G401 (cell line): ENCODE measurements around the gene C11orf91. TPM values are rescaled to one million over a fixed set of nuclear protein-coding genes. Genes with fewer than 3 reads are reported as not detected.

Experiments used
- DNase-seq: peaks from one replicate; pipeline ENCODE4 v3.0.0-alpha.2; 2015; ENCODE audit warnings: low spot score
- in situ Hi-C: cut with HindIII; loops from 2 replicates; pipeline ENCODE4 v1.10.0; 2016; ENCODE audit warnings: low sequenced_read_pairs, mixed read lengths
- total RNA-seq: library from RNA; depleted of rRNA; stranded (reverse); fragments of >200 nt; shearing (Covaris generic); gene quantifications from 2 replicates; pipeline ENCODE4 v1.2.3, GENCODE V29; 2014

C11orf91 gene
- total RNA-seq, 1 experiment from 2014 or later, result not detected

DNA sequence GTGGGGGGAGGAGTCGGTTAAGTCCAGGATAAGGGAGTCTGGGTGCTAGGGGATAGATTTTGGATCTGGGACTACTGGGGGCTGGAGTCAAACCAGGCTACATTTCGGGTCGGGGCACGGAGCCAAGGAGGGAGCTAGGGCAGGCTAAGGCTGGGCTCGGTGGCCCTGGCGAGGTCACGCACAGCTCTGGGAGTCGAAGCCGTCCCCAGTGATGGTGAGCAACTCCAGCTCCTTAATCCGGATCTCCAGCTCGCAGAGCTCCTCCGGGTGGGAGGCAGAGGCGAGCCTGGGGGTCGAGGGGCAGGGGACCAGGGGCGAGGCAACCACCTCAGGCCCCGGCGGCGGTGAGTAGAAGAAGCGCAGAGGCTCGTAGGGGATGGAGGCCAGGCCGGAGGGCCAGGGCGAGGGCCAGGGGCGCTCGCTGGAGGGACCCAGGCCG is 544 bp downstream of the C11orf91 start:
- in situ Hi-C loops, result no loop called here
- no peak for DNase-seq

DNA sequence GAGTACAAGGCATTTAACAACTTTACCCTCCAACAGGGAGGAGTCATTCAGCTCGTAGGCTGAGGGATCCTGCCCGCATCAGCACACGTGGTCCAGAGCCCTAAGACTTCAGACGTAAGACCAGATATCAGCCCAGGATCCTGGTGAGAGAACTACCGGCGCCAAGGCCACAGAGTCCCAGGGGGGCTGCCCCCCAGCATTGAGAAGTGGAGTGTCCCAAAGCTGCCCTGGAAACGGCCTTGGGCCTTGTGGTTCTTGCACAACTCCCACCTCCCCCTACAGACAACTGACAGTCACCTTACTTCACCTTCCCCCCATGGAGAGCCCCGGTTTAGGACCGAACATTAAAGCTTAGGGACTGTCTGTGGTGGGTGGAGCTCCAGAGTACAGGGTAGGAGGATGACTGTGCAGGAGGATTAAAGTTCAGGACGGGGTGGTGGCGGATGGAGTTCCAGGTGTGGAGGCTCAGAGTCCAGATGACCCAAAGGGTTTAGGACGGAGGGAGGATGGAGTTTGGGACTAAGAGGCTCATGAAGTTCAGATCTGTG is 1.0 kb downstream of the C11orf91 start:
- in situ Hi-C loops, result no loop called here
- no peak for DNase-seq

DNA sequence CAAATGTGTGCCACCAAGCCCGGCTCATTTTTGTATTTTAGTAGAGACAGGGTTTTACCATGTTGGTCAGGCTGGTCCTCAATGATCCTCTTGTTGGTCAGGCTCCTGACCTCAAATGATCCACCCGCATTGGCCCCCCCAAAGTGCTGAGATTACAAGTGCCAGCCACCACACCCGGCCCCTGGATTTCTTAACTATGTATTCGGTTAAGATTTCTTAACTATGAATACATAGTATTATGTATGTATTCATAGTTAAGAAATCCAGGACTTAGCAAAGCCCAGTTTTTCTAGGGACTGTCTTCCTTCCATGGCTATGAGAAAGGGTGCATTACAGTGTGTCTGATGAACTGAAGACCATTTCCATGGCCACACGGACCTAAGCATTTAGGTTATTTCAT is 1.7 kb downstream of the C11orf91 start:
- DNase-seq, result no peak
- in situ Hi-C loops, result no loop called here

DNA sequence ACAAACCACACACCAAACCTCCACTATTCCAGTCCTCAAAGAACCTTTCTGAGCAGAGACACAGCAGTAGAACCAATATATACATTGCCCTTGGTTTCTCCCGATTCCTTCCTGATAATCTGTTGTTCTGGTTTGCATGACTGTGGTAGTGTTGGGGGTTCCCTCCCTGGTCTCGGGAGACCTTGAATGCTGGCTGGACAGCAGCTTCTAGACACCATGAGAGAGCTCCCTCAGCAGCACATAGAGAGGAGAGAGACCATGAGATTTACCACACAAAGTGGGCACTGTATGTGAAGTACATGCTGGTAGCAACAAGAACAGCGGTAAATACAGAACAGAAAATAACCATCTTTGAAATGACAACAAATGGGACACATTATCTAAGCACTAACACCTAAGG is 2.6 kb downstream of the C11orf91 start:
- DNase-seq, result no peak

DNA sequence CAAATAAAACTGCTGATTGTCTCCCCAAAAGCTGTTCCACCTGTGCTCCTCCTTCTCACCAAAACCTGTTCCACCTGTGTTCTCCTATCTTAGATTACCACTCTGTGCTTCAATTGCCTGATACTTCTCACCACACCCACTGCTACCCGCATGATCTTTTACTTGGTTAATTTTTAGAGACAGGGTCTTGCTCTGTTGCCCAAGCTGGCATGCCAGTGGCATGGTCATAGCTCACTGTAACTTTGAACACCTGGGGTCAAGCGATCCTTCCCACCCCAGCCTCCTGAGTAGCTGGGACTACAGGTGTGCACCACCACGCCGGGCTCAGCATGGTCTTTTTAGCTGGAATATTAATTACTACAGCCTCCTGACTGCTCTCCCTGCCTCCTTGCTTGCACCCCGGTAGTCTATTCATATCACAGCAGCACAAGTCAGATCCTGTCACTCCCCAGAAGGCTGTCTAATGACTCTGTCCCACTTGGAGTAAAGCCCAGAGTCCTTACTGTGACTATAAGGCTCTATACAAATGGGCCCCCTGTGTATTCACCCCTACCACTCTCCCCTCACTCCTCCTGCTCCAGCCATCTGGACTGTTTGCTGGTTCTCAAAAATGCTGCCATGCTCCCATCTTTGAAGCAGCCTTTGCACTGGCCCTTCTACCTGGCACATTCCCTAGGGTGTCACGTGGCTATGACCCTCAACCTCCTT is 3.5 kb downstream of the C11orf91 start:
- in situ Hi-C loops, result no loop called here
- no peak for DNase-seq

More for the DNA sequence above, 2.6 kb downstream of the C11orf91 start:
- in situ Hi-C loops, result no loop called here

DNA sequence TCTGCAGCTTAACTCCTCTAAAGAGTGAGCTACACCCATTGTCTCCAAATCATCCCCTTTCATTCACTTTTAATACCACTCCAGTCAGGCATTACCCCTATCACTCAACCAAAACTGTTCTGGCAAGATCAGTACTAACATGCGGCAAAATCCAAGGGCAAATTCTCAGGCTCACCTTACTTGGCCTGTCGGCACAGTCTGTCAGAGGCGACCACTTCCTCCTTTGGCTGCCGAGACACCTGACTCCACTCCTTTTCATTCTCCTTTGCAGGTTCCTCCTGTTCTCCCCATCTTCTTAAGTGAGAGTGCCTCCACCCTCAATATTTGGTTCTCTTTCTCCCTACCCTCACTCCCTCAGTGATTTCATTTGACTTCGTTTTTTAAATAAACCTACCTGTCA is 4.2 kb downstream of the C11orf91 start:
- DNase-seq, result no peak
- in situ Hi-C loops, result no loop called here

DNA sequence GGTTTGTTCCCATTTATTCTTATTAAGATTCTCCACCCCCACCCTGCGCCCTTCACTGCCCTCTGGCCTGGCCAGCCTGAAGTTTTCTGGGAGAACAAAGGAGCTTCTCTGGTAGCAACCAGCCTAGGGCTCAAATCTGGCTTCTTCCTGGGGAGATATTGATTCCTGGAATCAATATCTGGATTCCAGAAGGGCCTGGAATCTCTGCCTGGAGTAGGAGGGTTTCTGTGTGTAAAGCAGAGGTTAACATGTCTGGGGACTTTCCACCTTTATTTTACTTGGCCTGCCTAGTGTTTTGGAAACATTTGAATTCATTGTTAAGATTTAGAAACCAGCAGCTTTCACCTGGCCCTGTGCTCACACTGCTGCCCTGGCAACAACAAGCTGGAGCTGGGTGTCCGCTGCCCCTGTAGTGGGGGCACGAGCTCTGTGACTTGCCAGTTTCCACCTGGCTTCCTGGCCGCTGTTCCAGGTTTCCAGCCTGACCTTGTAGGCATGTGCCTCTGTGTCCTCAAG is 5.5 kb downstream of the C11orf91 start:
- no peak for DNase-seq
- in situ Hi-C loops, result no loop called here

DNA sequence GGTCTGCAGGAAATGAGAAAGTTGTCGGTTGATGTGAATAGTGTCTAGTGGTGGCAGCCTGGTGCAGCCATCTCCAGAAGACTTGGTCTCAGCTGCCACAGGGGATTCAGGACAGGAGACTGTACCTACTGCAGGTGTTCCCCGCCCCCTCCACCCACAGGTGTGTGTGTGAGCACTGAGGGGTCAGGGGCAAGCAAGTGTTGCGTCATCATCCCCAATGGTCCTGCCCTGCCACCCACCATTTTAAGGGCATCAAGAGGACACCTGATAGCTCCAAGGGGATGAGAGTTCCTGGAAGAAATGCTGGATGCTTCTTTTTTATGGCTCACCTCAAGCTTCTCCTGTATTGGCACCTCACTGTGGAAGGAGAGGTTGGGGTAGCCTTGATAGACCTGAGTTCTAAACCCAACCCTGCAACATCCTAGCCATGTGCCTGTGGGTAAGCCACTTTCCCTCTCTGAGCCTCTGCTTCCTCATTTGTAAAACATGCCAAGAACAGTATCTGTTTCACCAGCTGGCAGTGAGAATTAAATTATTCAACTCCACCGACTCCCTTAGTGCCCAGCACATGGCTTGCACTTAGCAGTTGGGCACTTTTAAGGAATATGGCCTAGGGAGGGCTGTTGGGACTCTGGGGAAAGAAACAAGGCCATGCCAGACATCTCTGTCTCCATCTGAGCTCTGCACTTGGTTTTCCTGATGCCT is 6.1 kb downstream of the C11orf91 start:
- in situ Hi-C loops, result no loop called here
- no peak for DNase-seq

DNA sequence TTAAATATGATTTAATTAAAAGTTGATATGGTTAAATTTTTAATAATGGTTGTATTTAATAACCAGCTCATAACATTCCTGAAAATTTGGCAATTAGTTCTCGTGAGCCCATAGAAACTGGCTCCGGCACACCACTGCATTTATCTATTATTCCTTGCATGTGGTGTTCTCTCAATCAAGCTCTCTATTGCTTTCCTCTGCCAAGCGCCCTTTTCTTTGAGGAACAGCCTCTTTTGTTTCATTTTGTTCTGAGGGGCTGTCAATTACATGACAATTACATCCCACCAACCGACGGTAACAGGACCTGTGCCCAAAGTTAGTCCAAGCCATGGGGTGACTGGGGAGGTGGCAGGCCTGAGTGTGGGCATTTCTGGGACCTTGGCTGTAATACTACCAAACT is 8.1 kb downstream of the C11orf91 start:
- DNase-seq, result no peak
- in situ Hi-C loops, result no loop called here

DNA sequence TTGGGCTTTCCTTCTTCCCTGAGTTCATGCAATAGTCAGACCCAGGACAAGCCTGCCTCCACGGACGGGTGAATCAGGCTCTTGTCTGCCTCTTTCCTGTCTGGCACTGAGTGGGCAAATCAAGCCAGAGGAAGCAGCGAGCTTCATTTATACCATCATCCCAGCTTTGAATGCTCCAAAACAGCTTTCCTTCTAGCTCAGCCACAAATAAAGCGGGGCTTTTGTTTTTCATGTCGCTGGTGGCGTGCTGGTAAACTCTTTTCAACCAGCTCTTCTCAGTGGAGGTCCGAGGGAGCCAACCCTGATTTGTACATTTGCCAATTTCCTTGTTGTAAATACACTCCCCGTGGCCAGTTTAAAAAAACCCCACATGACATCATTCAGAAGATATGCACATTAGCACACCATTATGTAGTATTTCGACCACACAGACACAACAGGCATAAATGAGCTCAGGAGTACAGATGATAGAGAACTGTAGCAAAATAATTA is 8.6 kb downstream of the C11orf91 start:
- in situ Hi-C loops, result no loop called here
- DNase-seq, result peak; percentile 55

DNA sequence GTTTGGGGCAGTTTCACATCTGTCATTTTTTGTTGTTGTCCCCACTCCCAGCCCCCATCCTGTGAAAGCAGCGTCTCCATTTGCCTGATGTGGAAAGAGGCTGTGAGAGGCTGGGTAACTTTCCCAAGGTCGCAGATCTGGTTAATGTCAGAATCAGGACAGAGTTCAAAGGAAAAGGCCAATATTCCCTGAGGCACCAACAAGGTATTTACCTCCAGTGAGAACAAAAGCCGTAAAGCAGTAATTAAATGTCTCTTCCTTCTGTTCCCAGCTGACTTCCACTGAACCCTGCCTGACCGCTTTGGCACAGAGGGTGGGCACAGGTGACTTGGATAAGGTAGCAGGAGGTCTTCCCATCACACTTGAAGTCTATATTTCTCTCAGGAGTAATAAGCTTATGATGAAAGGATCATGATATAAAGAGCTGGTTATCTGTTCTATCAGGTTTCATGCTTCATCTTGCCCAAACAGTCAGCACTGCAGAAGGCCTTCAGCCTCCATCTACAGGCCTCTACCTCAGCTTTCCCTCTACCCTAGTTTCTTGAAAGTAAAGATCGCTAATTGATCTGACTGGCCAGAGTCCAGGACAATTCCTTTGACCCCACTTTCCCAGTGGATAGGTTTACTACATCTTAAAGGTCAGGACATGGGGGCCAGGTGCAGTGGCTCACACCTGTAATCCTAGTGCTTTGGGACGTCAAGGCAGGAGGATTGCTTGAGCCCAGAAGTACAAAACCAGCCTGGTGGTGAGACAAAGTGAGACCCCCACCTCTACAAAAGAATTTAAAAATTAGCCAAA is 9.4 kb downstream of the C11orf91 start:
- no peak for DNase-seq
- in situ Hi-C loops, result no loop called here

DNA sequence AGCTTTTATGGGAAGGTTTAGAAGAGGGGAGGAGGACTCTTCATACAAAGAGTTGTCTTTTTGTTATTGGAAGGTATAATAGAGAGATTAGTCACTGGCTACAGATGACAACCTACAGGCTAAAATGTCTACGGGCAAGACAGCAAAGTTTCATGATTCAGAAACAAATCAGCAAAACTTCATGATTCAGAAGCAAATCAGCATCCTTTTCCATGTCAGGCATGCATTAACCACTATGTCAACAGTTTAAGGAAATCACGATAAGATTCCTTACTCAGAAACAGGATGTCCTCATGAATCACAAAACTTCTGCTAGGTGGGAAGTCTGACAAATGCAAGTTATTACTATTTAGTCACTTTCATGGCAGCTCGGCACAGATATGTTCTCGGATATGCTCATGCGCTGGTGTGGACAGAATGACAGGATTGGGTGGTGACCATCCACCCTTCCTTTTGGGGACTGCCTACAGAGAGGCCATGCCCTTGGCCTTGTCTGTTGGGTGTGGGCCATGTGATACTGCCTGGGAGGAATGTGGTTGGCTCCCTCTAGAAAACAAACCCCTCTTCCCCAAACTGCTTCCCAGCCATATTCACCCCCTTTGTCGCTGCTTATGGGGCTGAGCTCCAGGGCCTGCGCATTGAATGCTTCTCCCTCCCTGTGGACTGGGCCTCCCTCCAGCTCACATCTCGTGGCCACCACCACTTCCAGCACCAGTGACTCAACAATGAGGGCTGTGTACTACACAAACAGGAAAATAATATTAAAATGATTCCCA is 10.1 kb downstream of the C11orf91 start:
- in situ Hi-C loops, result no loop called here
- DNase-seq, result no peak

DNA sequence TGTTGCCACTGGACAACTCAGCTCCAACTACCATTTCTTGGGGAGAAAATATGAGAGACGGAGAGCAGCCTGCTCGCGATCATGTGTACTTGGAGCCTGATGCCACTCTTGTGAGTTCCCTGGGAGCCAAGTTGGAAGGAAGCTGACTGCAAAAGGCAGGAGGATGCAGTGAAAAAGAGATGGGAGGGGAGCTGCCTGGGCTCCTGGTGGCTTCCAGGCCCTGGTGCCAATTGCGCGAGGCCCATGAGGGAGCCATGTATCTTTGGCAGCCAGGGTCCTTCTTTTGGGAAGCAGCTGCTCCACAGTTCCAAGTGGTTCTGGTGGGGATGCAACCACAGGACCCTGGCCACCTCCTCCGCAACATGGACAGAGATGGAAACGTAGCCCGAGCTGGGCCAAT is 11.1 kb downstream of the C11orf91 start:
- DNase-seq, result no peak
- in situ Hi-C loops, result no loop called here

DNA sequence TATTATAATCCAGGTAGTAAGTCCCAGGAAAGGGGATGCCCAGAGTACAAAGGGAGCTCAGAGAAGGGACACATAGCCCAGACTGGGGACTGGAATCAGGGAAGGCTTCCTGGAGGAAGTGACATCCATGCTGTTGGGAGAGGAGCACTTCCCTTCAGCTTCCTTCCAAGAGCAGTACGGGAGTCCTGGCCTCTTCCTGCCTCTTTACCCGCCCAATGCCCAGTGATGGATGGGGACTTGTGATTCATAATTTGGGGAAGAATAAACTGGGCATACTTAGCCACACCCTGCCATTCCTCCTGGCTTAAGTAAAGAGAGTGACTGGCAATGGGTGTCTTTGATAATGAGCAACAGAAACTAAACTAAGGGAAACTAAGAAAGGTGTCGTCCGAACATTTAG is 11.5 kb downstream of the C11orf91 start:
- in situ Hi-C loops, result no loop called here
- DNase-seq, result no peak

DNA sequence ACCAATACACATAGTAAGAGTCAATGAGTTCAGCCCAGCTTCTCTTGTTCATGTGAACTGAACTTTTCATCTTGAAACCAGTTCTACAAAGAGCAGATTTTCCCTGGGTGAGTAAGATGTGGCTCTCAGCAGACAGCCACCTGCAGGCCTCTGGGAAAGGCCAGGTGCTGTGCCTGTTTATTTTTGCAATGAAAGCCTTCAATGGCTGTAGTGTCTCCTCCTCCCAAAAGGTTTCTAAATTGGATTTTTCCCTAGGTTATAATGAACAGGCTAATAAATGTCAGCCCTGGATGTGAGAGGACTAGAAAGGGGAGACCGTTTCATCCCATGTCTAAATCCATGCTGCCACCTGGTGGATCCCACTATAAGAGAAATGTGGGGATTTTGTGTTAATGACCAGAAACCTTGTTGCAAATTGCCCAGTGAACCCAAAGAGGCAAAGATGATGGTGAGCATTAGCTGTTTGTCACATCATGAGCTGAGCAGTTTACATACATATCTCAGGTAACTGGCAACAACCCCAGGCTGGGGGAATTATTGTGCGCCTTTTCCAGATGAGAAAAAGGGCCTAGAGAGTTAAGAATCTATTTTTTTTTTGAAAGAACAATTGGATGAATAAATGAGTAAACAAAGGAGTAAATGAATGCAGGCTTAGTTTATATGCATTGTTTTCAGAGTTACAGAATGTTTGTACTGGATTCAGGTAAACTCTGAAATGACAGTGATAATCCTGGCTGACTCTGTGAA is 12.7 kb downstream of the C11orf91 start:
- DNase-seq, result peak; percentile 89
- in situ Hi-C loops, result no loop called here

DNA sequence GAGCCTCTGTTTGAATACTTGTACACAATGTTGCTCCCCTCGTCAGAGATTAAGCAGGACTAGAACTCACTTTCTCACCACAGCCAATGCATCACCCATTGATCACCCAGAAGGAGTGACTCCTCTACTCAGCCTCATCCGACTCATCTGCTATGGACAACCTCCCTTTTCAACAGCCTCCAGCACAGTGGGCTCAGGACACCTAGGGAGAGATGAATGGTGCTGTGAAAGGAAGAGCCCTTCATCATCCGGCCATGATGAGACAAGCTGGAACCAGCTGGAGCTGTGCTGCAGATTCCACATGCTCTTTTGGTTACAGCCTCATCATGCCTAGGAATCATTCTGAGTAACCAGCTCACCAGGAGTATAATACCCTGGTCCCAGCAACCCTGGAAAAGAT is 15.5 kb downstream of the C11orf91 start:
- in situ Hi-C loops, result no loop called here
- no peak for DNase-seq

DNA sequence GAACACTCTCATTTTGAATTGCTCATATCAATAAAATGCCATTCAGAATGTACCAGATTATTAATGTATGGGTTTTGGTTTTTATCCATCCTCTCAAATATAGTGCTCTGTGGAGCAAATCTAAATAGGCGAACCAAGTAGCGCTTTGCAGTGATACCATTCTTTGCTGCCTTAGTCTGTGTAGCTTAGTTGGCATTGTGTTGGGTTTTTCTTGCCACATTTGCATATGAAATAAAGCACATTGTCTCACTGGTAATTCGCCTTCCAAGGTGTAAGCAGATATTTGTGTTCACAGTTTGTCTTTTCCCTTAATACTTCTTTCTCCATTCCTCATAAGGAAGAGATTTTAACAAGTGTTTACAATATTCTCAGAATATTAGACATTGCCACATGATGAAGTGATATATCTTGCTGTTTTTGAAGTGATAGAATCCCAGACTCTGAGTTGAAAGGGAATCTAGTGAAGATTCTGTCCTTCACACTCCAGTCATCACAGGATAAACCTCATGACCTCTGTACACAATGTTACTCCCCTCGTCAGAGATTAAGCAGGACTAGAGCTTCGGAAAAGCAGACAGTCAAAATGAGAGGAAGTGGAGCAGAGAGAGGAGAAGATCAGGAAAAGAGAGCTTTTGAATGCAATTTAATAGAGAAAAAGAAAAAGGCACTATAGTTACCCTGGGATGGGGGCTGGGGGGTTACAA is 16.5 kb downstream of the C11orf91 start:
- in situ Hi-C loops, result no loop called here

DNA sequence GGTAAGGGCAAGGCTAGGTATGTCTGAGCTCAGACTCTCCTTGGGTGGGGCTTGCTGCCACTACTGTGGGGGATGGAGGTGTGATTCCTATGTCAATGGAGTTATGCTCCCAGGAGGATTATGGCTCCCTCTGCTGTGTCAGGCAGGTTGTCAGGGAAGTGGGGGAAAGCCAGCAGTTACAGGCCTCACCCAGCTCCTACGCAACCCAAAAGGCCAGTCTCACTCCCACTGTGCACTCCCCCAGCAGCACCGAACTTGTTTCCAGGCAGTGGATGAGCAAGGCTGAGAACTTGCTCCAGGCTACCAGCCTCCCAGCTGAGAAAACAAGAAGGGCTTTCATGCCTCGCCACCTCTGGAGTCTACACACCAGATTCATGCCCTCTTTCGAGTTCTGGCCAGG is 18.2 kb downstream of the C11orf91 start:
- in situ Hi-C loops, result no loop called here
- no peak for DNase-seq

More for the DNA sequence above, 16.5 kb downstream of the C11orf91 start:
- DNase-seq, result no peak
